Endothelial cell of umbilical vein (primary cell): ENCODE measurements around the gene CRABP1. TPM values are rescaled to one million over a fixed set of nuclear protein-coding genes. Genes with fewer than 3 reads are reported as not detected.

Experiments used
- BruUV-seq: library from RNA; stranded (reverse); fragments of 400-500 nt; replicated peaks from 2 replicates; lab custom pipeline; 2021; lab: Mats Ljungman, UMichigan
- CTCF ChIA-PET: fragments of 300-600, 350-600 bp; sonication (Branson Sonifier 250); formaldehyde crosslinking; loops from one replicate; lab custom pipeline; 2021; ENCODE audit warnings: antibody characterized with exemption, inconsistent platforms; lab: Charles Lee
- POLR2A ChIA-PET: fragments of 300-600, 350-600 bp; sonication (Branson Sonifier 250); formaldehyde crosslinking; loops from one replicate; lab custom pipeline; 2021; ENCODE audit warnings: antibody characterized with exemption, inconsistent platforms; lab: Charles Lee
- DNase-seq: peaks from one replicate; pipeline ENCODE4 v3.0.0-alpha.2; 2011; ENCODE audit warnings: low read depth, low spot score
- FAIRE-seq: peaks from 2 replicates; lab custom pipeline; 2011; peaks lifted over from hg19 to GRCh38; lab: Jason Lieb, UNC
- H2AFZ ChIP-seq: 2 replicates; pipeline ENCODE4 v1.6.0; 2012; ENCODE audit warnings: low read depth, low read length, control low read depth, inconsistent platforms
- H3K27ac ChIP-seq: 2 replicates; pipeline ENCODE4 v1.5.1; 2011; ENCODE audit warnings: low read depth, mild to moderate bottlenecking, control low read depth, low read length, moderate library complexity; ENCODE audit not compliant: insufficient read depth
- H3K27me3 ChIP-seq, 2 experiments: 2 replicates each; pipeline versions ENCODE4 v1.6.0 to v1.6.1; 2011; ENCODE audit warnings: low read length in 2 of 2, mixed read lengths in 1 of 2; ENCODE audit not compliant: control insufficient read depth in 2 of 2, insufficient read depth in 2 of 2
- H3K36me3 ChIP-seq, 2 experiments: 2 replicates in 1 of 2; 3 replicates in 1 of 2; pipeline ENCODE4 v1.5.1; 2011; ENCODE audit warnings: low read length in 2 of 2, mild to moderate bottlenecking in 1 of 2, moderate library complexity in 1 of 2; ENCODE audit not compliant: control insufficient read depth in 2 of 2, insufficient read depth in 2 of 2; ENCODE audit errors: extremely low read depth in 1 of 2
- H3K4me1 ChIP-seq: 3 replicates; pipeline ENCODE4 v1.5.1; 2011; ENCODE audit warnings: mild to moderate bottlenecking, low read length; ENCODE audit not compliant: control insufficient read depth, insufficient read depth; ENCODE audit errors: extremely low read depth
- H3K4me2 ChIP-seq: 2 replicates; pipeline ENCODE4 v1.6.1; 2011; ENCODE audit warnings: low read length, control low read depth, mixed read lengths; ENCODE audit not compliant: insufficient read depth
- H3K4me3 ChIP-seq, 3 experiments: fragments of 200-600 bp in 1 of 3; sonication (generic), shearing (Covaris generic) in 1 of 3; replicated peaks in 1 of 3; 2 replicates each; pipeline ENCODE4 v1.5.1; 2011 to 2016; ENCODE audit warnings: control low read depth in 3 of 3, low read length in 3 of 3, mild to moderate bottlenecking in 2 of 3, inconsistent platforms in 1 of 3, low read depth in 1 of 3, moderate library complexity in 1 of 3; ENCODE audit not compliant: insufficient read depth in 1 of 3
- H3K79me2 ChIP-seq: 2 replicates; pipeline ENCODE4 v1.6.0; 2012; ENCODE audit warnings: low read length, inconsistent platforms; ENCODE audit not compliant: control insufficient read depth, insufficient read depth
- H3K9ac ChIP-seq: replicated peaks from 2 replicates; pipeline ENCODE3; 2011; ENCODE audit warnings: low read length, control low read depth; ENCODE audit not compliant: insufficient read depth; ENCODE audit errors: extremely low read depth
- H3K9me1 ChIP-seq: replicated peaks from 3 replicates; pipeline ENCODE4 v1.6.0; 2011; ENCODE audit warnings: mild to moderate bottlenecking, low read length; ENCODE audit not compliant: control insufficient read depth, insufficient read depth; ENCODE audit errors: extremely low read depth
- H3K9me3 ChIP-seq: replicated peaks from 2 replicates; pipeline ENCODE4 v1.5.1; 2012; ENCODE audit warnings: low read length, inconsistent platforms; ENCODE audit not compliant: control insufficient read depth, insufficient read depth
- H4K20me1 ChIP-seq: replicated peaks from 2 replicates; pipeline ENCODE3; 2011; ENCODE audit warnings: mild to moderate bottlenecking, low read length; ENCODE audit not compliant: control insufficient read depth, insufficient read depth; ENCODE audit errors: extremely low read depth
- EZH2 ChIP-seq: IDR thresholded peaks from 2 replicates; pipeline ENCODE4 v1.6.1; 2012; ENCODE audit warnings: borderline replicate concordance, low read depth, mild to moderate bottlenecking, moderate library complexity, low read length, inconsistent platforms; ENCODE audit not compliant: severe bottlenecking
- FOS ChIP-seq: IDR thresholded peaks from 2 replicates; pipeline ENCODE4 v1.6.1; 2011; ENCODE audit warnings: mild to moderate bottlenecking, low read length, moderate library complexity, borderline replicate concordance; ENCODE audit not compliant: insufficient read depth
- GATA2 ChIP-seq: IDR thresholded peaks from 2 replicates; pipeline ENCODE4 v1.7.0; 2011; ENCODE audit warnings: low read depth, mild to moderate bottlenecking, moderate library complexity, mixed read lengths, low read length; ENCODE audit not compliant: insufficient read length, insufficient read depth
- JUN ChIP-seq: IDR thresholded peaks from 2 replicates; pipeline ENCODE4 v1.6.1; 2011; ENCODE audit warnings: borderline replicate concordance, low read depth; ENCODE audit not compliant: insufficient read length, insufficient read depth
- MAX ChIP-seq: IDR thresholded peaks from 2 replicates; pipeline ENCODE4 v1.6.1; 2011; ENCODE audit not compliant: insufficient read depth, insufficient read length
- MYC ChIP-seq: IDR thresholded peaks from one replicate; pipeline ENCODE4 v1.6.1; 2011; ENCODE audit warnings: mild to moderate bottlenecking, low read depth, low read length
- POLR2A ChIP-seq: IDR thresholded peaks from 2 replicates; pipeline ENCODE4 v1.6.1; 2012; ENCODE audit warnings: low read depth, mild to moderate bottlenecking, control low read depth, low read length
- POLR2AphosphoS5 ChIP-seq: IDR thresholded peaks from 2 replicates; pipeline ENCODE4 v1.6.1; 2012; ENCODE audit warnings: low read depth, mild to moderate bottlenecking, control low read depth, low read length, moderate library complexity; ENCODE audit not compliant: insufficient read depth
- dilution Hi-C: fragments of 300-500 bp; cut with MboI; formaldehyde crosslinking; loops from one replicate; pipeline ENCODE4 v1.15.0; 2019; ENCODE audit warnings: low sequenced_read_pairs; ENCODE audit not compliant: extremely low pct_ligation_motif_present
- intact Hi-C: fragments of 100-400 bp; cut with micrococcal nuclease; formaldehyde crosslinking; loops from one replicate; pipeline ENCODE4 v1.10.0; 2022
- polyA plus RNA-seq, 4 experiments: library from polyadenylated mRNA; depleted of rRNA in 3 of 4; stranded (reverse) in 3 of 4; unstranded in 1 of 4; fragments of >200 nt; gene quantifications; 2 replicates each; pipeline versions ENCODE4 v1.2.1 to v1.2.3, GENCODE V29; 2011 to 2012; ENCODE audit warnings: missing spikeins in 1 of 4
- total RNA-seq: library from RNA; stranded (reverse); gene quantifications from 2 replicates; pipeline ENCODE4 v1.2.3, GENCODE V29; 2021
- TF ChIP-seq, protein P1 (sequence below), 2 donors: IDR thresholded peaks; 1 replicate in 1 of 2; 2 replicates in 1 of 2; pipeline ENCODE4 v1.5.1; 2011; ENCODE audit warnings: low read length in 2 of 2, mild to moderate bottlenecking in 2 of 2, moderate library complexity in 2 of 2, control low read depth in 1 of 2, inconsistent platforms in 1 of 2, low read depth in 1 of 2; ENCODE audit not compliant: insufficient read depth in 1 of 2; ENCODE audit errors: extremely low read depth in 1 of 2

Gene CRABP1
- total and polyA plus RNA-seq, 2 donors (not counting 3 experiments of a cell fraction or from before 2014, with no cell fraction given), result 0.11 TPM; not detected in 1

DNA sequence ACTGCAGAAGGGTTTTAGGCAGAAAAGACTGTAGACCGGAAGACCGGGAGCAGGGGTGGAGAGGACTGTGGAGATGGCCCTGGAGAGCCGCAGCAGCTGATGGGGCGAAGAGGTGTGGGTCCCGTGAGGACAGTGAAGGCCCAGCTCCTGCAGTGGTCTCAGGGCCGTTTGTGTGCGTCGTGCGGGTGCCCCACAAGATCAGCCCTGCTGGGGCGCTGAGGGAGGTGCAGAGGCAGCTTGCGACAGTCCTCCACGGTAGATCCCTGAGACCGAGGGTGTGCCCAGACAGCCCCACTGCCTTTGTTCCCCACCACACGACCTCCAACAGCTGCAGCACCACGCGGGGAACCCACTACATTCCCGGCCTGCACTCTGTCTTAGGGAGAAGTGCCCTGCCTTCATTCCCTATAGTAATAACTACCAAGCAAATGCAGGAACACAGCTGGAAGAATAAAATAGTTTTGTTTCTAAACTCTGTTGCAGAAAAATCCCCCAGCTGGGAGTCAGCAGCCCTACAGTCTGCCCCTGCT, 19.0 kb upstream of the CRABP1 start:
- no peaks in the 10 kb centered on the region for H3K79me2 ChIP-seq
- POLR2A ChIA-PET, result no interaction called here
- FAIRE-seq, result no peak

More for the DNA sequence above, 19.0 kb upstream of the CRABP1 start:
- no peaks in the 10 kb centered on the region for H3K36me3 ChIP-seq
- CTCF ChIA-PET, result interaction anchor here (1.1 to 2.5 kb wide), 3 partner anchors 8 to 102 kb away, joined by 3 to 9 read pairs (median 5); no protein-coding TSS in a partner anchor
- H3K4me3 ChIP-seq, result no peak overlapping the region
- H3K4me2 ChIP-seq, result no peak overlapping the region
- no peaks in the 10 kb centered on the region for H4K20me1 ChIP-seq
- intact Hi-C loops, result no loop called here
- no peaks in the 10 kb centered on the region for H3K9me3 ChIP-seq
- no peaks in the 10 kb centered on the region for H3K27me3 ChIP-seq
- no TSS peak for BruUV-seq
- no peak overlapping the region for H2AFZ ChIP-seq
- TF ChIP-seq EZH2 (no peak), FOS (no peak), POLR2A (no peak), GATA2 (no peak), JUN (no peak), POLR2AphosphoS5 (no peak), MAX (no peak), MYC (no peak)
- TF ChIP-seq, protein P1, sequence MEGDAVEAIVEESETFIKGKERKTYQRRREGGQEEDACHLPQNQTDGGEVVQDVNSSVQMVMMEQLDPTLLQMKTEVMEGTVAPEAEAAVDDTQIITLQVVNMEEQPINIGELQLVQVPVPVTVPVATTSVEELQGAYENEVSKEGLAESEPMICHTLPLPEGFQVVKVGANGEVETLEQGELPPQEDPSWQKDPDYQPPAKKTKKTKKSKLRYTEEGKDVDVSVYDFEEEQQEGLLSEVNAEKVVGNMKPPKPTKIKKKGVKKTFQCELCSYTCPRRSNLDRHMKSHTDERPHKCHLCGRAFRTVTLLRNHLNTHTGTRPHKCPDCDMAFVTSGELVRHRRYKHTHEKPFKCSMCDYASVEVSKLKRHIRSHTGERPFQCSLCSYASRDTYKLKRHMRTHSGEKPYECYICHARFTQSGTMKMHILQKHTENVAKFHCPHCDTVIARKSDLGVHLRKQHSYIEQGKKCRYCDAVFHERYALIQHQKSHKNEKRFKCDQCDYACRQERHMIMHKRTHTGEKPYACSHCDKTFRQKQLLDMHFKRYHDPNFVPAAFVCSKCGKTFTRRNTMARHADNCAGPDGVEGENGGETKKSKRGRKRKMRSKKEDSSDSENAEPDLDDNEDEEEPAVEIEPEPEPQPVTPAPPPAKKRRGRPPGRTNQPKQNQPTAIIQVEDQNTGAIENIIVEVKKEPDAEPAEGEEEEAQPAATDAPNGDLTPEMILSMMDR (IDR thresholded peaks at IDR 0.05; ENCODE audit: extremely low read depth in 1 of 2, insufficient read depth in 1 of 2, low read depth in 1 of 2, low read length in 2 of 2), result no peak
- no peak for DNase-seq
- H3K9ac ChIP-seq, result no peak overlapping the region
- no peaks in the 10 kb centered on the region for H3K9me1 ChIP-seq
- dilution Hi-C loops, result no loop called here
- H3K4me1 ChIP-seq, result peaks cover 16% of the 10 kb centered on the region
- no peak overlapping the region for H3K27ac ChIP-seq
